Measurements from ENCODE around the gene THEM4. TPM values are rescaled to one million over a fixed set of nuclear protein-coding genes. Genes with fewer than 3 reads are reported as not detected.

THEM4 gene
- total RNA-seq, 2 experiments from 2014 or later: 24.0 to 24.5 TPM

GRCh38 chr1:151935154-151935553 lies 25.8 kb upstream of the THEM4 start:
- Mint-ChIP-seq H3K27me3 (no peaks in the 10 kb centered on the region), H3K27ac (no peak overlapping the region), H3K4me1 (ENCODE audit: low read depth) (peaks cover 6% of the 10 kb centered on the region), H3K4me3 (no peak overlapping the region), H3K36me3 (ENCODE audit: low read depth) (no peaks in the 10 kb centered on the region), H3K9me3 (no peaks in the 10 kb centered on the region)
- intact Hi-C loops (cut with DNase I, micrococcal nuclease): loop anchor here (2.0 kb wide), 2 partner anchors 34 to 46 kb away; no protein-coding TSS in a partner anchor
- H3K9me3 ChIP-seq (ENCODE audit: control insufficient read depth in 1 of 2, insufficient read depth in 1 of 2, low read length in 2 of 2): no peaks in the 10 kb centered on the region
- H3K4me3 ChIP-seq (ENCODE audit: low read length): no peak overlapping the region
- CTCF ChIA-PET: interaction anchor here (1.6 to 7.3 kb wide), 6 partner anchors 11 to 66 kb away, joined by 6 to 43 read pairs (median 24); partner anchors contain the start of gene THEM4
- ATAC-seq (ENCODE audit: poor library complexity): no peak
- H3K36me3 ChIP-seq (ENCODE audit: insufficient read depth, low read length): no peaks in the 10 kb centered on the region
- POLR2A ChIA-PET: interaction anchor here (1.2 to 1.6 kb wide), 4 partner anchors 9 to 100 kb away, joined by 4 to 5 read pairs (median 4); no protein-coding TSS in a partner anchor
- peaks cover 3% of the 10 kb centered on the region for H3K4me1 ChIP-seq (ENCODE audit: insufficient read depth, low read length)
- H3K27me3 ChIP-seq (ENCODE audit: control insufficient read depth in 1 of 2, insufficient read depth in 2 of 2, low read length in 2 of 2): no peaks in the 10 kb centered on the region
- H3K27ac ChIP-seq (ENCODE audit: low read depth in 1 of 2, low read length in 2 of 2): no peak overlapping the region
- no peak for DNase-seq
- TF ChIP-seq CTCF (IDR thresholded peaks at IDR 0.05): no peak

- no peak overlapping the region for H3K4me3 ChIP-seq (ENCODE audit: low read length)
- Mint-ChIP-seq H3K9me3 (no peaks in the 10 kb centered on the region), H3K4me3 (no peak overlapping the region), H3K36me3 (ENCODE audit: low read depth) (no peaks in the 10 kb centered on the region), H3K27me3 (no peaks in the 10 kb centered on the region), H3K4me1 (ENCODE audit: low read depth) (peaks cover 6% of the 10 kb centered on the region), H3K27ac (no peak overlapping the region)
- ATAC-seq (ENCODE audit: poor library complexity) (peak; percentile 88), DNase-seq (peak in 12 of 14 experiments; percentile 16 to 84 (median 31))
- H3K27me3 ChIP-seq (ENCODE audit: control insufficient read depth in 1 of 2, insufficient read depth in 2 of 2, low read length in 2 of 2): no peaks in the 10 kb centered on the region
- POLR2A ChIA-PET: interaction anchor here (1.0 to 1.3 kb wide), 4 partner anchors 11 to 101 kb away, joined by 3 to 4 read pairs (median 4); partner anchors contain the start of genes S100A10 and THEM4
- H3K27ac ChIP-seq (ENCODE audit: low read depth in 1 of 2, low read length in 2 of 2): no peak overlapping the region
- H3K4me1 ChIP-seq (ENCODE audit: insufficient read depth, low read length): no peaks in the 10 kb centered on the region
- H3K36me3 ChIP-seq (ENCODE audit: insufficient read depth, low read length): no peaks in the 10 kb centered on the region
- CTCF ChIA-PET: interaction anchor here (0.7 to 5.2 kb wide), 21 partner anchors 11 to 144 kb away, joined by 3 to 43 read pairs (median 5); partner anchors contain the start of genes TDRKH and THEM4
- TF ChIP-seq CTCF (IDR thresholded peaks at IDR 0.05): peak; percentile 97
- intact Hi-C loops (cut with DNase I, micrococcal nuclease): loop anchor here (1.0 to 5.0 kb wide), 8 partner anchors 33 to 253 kb away; partner anchors contain the start of gene S100A10 (in 1 of the 2)
- no peaks in the 10 kb centered on the region for H3K9me3 ChIP-seq (ENCODE audit: control insufficient read depth in 1 of 2, insufficient read depth in 1 of 2, low read length in 2 of 2)
Observed at GRCh38 chr1:151934048-151934493, 24.8 kb upstream of the THEM4 start.

GRCh38 chr1:151924691-151925587 lies 15.6 kb upstream of the THEM4 start:
- Histone ChIP-seq H3K4me3 (ENCODE audit: low read length) (no peak overlapping the region), H3K27me3 (ENCODE audit: control insufficient read depth in 1 of 2, insufficient read depth in 2 of 2, low read length in 2 of 2) (no peaks in the 10 kb centered on the region), H3K9me3 (ENCODE audit: control insufficient read depth in 1 of 2, insufficient read depth in 1 of 2, low read length in 2 of 2) (no peaks in the 10 kb centered on the region), H3K4me1 (ENCODE audit: insufficient read depth, low read length) (peaks cover 5% of the 10 kb centered on the region), H3K27ac (ENCODE audit: low read depth in 1 of 2, low read length in 2 of 2) (no peak overlapping the region), H3K36me3 (ENCODE audit: insufficient read depth, low read length) (no peaks in the 10 kb centered on the region)
- no peaks in the 10 kb centered on the region for H3K27me3 Mint-ChIP-seq
- CTCF ChIA-PET: no interaction called here
- TF ChIP-seq CTCF (IDR thresholded peaks at IDR 0.05): no peak
- H3K27ac Mint-ChIP-seq: peak overlapping the region; percentile 46
- peaks cover 24% of the 10 kb centered on the region for H3K4me1 Mint-ChIP-seq (ENCODE audit: low read depth)
- intact Hi-C loops (cut with DNase I, micrococcal nuclease): no loop called here
- POLR2A ChIA-PET: interaction anchor here (1.2 kb wide), 1 partner anchor 20 kb away, joined by 3 read pairs; no protein-coding TSS in a partner anchor
- H3K9me3 Mint-ChIP-seq: no peaks in the 10 kb centered on the region
- DNase-seq: peak in 3 of 14 experiments; percentile 36 to 53 (median 46)
- H3K4me3 Mint-ChIP-seq: no peak overlapping the region
- H3K36me3 Mint-ChIP-seq (ENCODE audit: low read depth): no peaks in the 10 kb centered on the region
- ATAC-seq (ENCODE audit: poor library complexity): peak; percentile 51
